GM19324 (cell line): ENCODE results near the gene MTX2.
"Not testable (repeated sequence)": the region's sequence is repeated elsewhere in the genome, so short reads cannot be mapped to it uniquely, and the experiment has no call there.

Experiments
- ATAC-seq: cut with Tn5 transposase; IDR thresholded peaks from one replicate; pipeline ENCODE4 v1.9.1; 2021; ENCODE audit warnings: mild to moderate bottlenecking, moderate library complexity; ENCODE audit not compliant: unreplicated experiment, low FRiP score

MTX2 gene

GRCh38 chr2:176284461-176285049 is 15.3 kb downstream of the MTX2 start:
- ATAC-seq = no peak

GRCh38 chr2:176285321-176285720 is 16.1 kb downstream of the MTX2 start:
- ATAC-seq = no peak

DNA sequence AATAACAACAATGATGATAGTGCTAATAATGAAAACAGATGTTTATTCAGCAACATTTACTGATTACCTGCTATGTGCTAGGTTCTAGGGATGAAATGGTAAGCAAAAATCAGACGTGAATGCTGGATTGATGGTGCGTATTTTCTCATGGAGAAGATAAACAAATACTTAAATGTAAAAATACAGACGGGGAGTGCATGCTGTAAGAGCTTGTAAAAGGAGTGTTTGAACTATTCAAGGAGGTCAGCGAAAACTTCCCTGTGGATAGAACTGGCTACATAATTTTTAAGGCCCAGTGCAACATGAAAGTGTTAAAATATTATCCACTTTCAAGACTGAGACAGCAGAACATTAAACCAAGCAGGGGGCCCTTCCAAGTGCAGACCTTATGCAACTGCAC is 22.1 kb downstream of the MTX2 start:
- ATAC-seq = no peak

GRCh38 chr2:176291809-176292283 is 22.6 kb downstream of the MTX2 start:
- ATAC-seq = peak; percentile 87

- no peak for ATAC-seq
Observed at GRCh38 chr2:176292608-176293007, 23.4 kb downstream of the MTX2 start.

GRCh38 chr2:176293334-176293733 is 24.1 kb downstream of the MTX2 start:
- no peak for ATAC-seq

GRCh38 chr2:176297067-176297466 is 27.8 kb downstream of the MTX2 start:
- no peak for ATAC-seq

DNA sequence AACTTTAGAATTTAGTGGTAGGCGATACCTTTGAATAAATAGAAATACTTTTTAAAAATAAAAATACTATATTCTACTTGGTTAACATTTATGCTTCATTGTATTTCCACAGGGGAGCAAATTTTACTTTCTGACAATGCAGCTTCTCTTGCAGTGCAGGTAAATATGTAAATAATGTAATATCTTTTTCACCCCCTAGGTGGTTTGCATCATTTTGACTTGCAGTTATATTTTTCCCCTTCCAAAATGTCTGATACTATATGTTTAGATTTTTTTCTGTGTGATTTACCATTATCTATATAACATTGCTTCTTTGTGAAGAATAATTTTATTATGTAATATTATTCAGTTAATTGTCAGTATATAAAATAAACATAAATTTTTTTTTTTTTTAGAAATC is 28.5 kb downstream of the MTX2 start:
- ATAC-seq = no peak

DNA sequence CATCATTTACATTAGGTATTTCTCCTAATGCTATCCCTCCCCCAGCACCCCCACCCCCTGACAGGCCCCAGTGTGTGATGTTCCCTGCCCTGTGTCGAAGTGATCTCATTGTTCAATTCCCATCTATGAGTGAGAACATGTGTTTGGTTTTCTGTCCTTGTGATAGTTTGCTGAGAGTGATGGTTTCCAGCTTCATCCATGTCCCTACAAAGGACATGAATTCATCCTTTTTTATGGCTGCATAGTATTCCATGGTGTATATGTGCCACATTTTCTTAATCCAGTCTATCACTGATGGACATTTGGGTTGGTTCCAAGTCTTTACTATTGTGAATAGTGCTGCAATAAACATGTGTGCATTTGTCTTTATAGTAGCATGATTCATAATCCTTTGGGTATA is 36.8 kb downstream of the MTX2 start:
- ATAC-seq = not testable (repeated sequence)

DNA sequence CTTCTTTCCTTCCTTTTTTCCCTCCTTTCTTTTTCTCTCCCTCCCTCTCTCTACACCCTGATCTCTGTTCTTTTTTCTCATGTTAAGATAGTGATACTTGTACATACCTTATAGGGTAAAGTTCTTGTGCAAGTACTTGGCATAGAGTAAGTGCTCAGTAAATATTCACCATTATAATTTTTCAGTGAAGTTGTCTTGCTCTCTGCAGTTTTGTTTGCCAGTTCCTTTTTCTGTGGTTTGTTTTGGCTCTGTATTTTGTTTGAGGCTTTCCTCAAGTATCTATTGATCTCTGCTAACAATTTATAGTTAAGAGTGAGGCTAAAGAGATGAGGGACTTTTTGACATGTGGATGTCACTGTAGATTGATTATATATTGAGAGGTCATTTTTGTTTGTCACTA is 48.0 kb downstream of the MTX2 start:
- peak; percentile 10 for ATAC-seq

GRCh38 chr2:176317623-176318065 is 48.4 kb downstream of the MTX2 start:
- peak; percentile 56 for ATAC-seq

GRCh38 chr2:176321916-176322315 is 52.7 kb downstream of the MTX2 start:
- ATAC-seq = no peak

- no peak for ATAC-seq
Observed at GRCh38 chr2:176324862-176325261, 55.6 kb downstream of the MTX2 start.

DNA sequence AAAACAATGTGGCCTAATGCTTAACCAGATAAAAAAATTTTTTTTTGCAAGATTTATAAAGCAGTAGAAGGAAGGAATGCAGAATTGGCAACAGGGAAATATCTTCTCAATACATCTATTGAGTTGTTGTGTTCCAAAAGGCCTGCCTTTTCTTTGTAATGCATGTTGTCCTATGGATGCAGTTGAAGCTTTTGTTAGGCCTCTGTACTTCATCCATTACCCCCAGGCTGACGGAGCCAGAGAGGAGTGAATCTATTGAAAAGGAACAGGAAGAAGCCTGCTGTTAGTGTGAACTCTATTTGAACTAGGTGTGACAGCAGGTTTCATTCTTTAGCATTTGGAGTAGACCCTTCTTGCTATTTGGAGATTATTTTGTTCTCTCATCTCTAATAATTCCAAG is 56.5 kb downstream of the MTX2 start:
- ATAC-seq = no peak

- ATAC-seq = no peak
Observed at GRCh38 chr2:176328149-176328548, 58.9 kb downstream of the MTX2 start.

GRCh38 chr2:176330612-176331011 is 61.4 kb downstream of the MTX2 start:
- no peak for ATAC-seq

- ATAC-seq = no peak
Observed at GRCh38 chr2:176331646-176332045, 62.4 kb downstream of the MTX2 start.

DNA sequence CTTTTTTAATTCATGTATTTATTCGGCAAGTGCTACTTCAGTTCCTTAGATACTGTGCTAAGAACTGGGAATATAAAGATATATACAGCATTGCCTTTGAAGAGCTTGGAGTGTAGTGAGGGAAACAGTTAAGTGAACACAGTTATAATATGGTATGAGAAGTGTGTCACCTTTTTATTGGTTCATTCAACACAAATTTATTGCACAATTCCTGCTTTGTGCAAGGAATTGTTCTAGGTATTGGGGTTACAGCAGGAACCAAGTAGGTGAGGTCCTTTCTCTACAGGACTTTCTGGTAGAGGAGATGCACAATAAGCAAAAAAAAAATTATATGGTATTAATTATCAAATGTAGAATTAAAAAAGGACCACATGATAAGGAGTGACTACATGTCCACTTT is 65.5 kb downstream of the MTX2 start:
- no peak for ATAC-seq

GRCh38 chr2:176338395-176338794 is 69.2 kb downstream of the MTX2 start:
- ATAC-seq = no peak

- ATAC-seq = no peak
Observed at GRCh38 chr2:176339208-176339607, 70.0 kb downstream of the MTX2 start.

DNA sequence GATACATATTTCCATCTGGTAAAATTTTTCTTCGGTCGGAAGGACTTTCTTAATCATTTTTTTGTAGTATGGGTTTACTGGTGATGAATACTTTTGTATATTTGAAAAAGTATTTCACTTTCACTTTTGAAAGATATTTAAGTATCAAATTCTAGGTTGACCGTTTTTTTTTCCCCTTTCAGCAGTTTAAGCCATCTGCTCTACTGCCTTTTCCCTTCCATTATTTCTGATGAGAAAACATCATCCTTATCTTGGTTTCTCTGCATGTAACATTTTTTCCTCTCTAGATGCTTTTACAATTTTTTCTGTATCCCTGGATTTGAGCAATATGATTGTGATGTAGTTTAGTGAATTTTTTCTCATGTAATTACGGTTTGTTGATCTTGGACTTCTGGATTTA is 87.0 kb downstream of the MTX2 start:
- ATAC-seq = no peak

DNA sequence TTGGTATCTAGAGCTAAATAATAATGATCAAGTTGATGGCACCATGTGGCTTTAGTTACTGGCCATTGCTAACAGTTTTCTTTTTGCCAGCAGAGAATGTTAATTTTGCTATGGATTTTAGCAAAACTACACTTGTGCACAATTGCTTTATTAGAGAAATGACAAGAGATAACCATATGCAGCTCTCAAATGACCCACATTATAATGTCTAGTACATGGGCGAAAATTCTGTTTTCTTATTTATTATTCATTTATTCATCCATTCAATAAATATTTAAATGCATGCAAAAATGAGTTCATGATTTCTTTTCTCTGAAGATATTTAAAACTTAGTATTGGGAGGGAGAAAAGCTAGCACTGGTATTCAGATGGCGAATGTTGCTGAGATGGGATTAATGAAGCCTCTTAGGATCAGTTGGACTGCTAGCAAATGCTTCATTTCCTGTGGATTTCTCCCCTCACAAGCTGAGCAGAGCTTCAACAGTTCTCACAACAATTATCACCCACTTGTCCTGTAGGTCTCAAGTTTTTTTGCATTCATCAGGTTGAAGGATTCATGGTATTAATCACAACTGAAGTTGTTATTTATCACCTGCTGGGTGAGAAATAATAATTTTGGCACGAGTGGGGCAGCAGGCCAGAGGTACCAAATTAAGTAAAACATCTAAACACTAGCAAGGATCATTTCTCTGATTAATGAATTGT is 95.2 kb downstream of the MTX2 start:
- ATAC-seq = no peak
